IMR-90 (cell line): Measurements from ENCODE around the gene COG8. TPM values are rescaled to one million over a fixed set of nuclear protein-coding genes. Genes with fewer than 3 reads are reported as not detected.

Source experiments
- ATAC-seq: fragments of 200-7000 bp; cut with Tn5 transposase; 2 replicates; pipeline ENCODE4 v1.9.1; 2020; ENCODE audit warnings: low read depth, mild to moderate bottlenecking, moderate library complexity
- BruUV-seq: library from RNA; stranded (reverse); fragments of 400-500 nt; replicated peaks from 2 replicates; lab custom pipeline; 2021; lab: Mats Ljungman, UMichigan
- CTCF ChIA-PET: fragments of 300-600 bp; formaldehyde crosslinking; extraction: SDS; loops from one replicate; lab custom pipeline; 2021; ENCODE audit warnings: antibody characterized with exemption; lab: Yijun Ruan, JAX
- POLR2A ChIA-PET: fragments of 300-600 bp; sonication (Branson Sonifier 250); formaldehyde crosslinking; loops from one replicate; lab custom pipeline; 2022; ENCODE audit warnings: antibody characterized with exemption; ENCODE audit not compliant: unreplicated experiment; lab: Charles Lee
- DNase-seq: peaks from one replicate; pipeline ENCODE4 v3.0.0; 2013
- H2AFZ ChIP-seq: replicated peaks from 2 replicates; pipeline ENCODE3; 2013; ENCODE audit warnings: low read length, mild to moderate bottlenecking; ENCODE audit not compliant: poor library complexity
- H2AK5ac ChIP-seq: 2 replicates; pipeline ENCODE4 v1.6.1; 2013; ENCODE audit warnings: low read depth, low read length, inconsistent platforms
- H2AK9ac ChIP-seq: replicated peaks from 2 replicates; pipeline ENCODE3; 2013; ENCODE audit warnings: mild to moderate bottlenecking, low read depth, low read length, moderate library complexity; ENCODE audit not compliant: poor library complexity
- H2BK120ac ChIP-seq: 2 replicates; pipeline ENCODE4 v1.6.1; 2013; ENCODE audit warnings: low read depth, low read length, inconsistent platforms
- H2BK15ac ChIP-seq: 3 replicates; pipeline ENCODE4 v1.6.1; 2013; ENCODE audit warnings: low read depth, low read length, inconsistent platforms
- H2BK20ac ChIP-seq: 2 replicates; pipeline ENCODE4 v1.6.1; 2013; ENCODE audit warnings: low read depth, mild to moderate bottlenecking, inconsistent platforms, low read length, moderate library complexity
- H2BK5ac ChIP-seq: 2 replicates; pipeline ENCODE4 v1.6.1; 2013; ENCODE audit warnings: mild to moderate bottlenecking, low read depth, low read length, inconsistent platforms; ENCODE audit not compliant: poor library complexity, severe bottlenecking
- H3K14ac ChIP-seq: replicated peaks from 2 replicates; pipeline ENCODE4 v1.6.1; 2013; ENCODE audit warnings: low read depth, low read length, inconsistent platforms
- H3K18ac ChIP-seq: 2 replicates; pipeline ENCODE4 v1.6.1; 2013; ENCODE audit warnings: low read depth, low read length, control low read depth
- H3K23ac ChIP-seq: 2 replicates; pipeline ENCODE4 v1.6.1; 2013; ENCODE audit warnings: low read depth, low read length, inconsistent platforms
- H3K27ac ChIP-seq: 2 replicates; pipeline ENCODE4 v1.5.1; 2013; ENCODE audit warnings: mild to moderate bottlenecking, control low read depth, low read length; ENCODE audit not compliant: insufficient read depth
- H3K27me3 ChIP-seq: 2 replicates; pipeline ENCODE4 v1.6.1; 2013; ENCODE audit warnings: low read length; ENCODE audit not compliant: control insufficient read depth, insufficient read depth
- H3K36me3 ChIP-seq: 2 replicates; pipeline ENCODE4 v1.6.1; 2013; ENCODE audit warnings: low read length, mixed read lengths; ENCODE audit not compliant: control insufficient read depth, insufficient read depth
- H3K4ac ChIP-seq: 2 replicates; pipeline ENCODE4 v1.6.1; 2013; ENCODE audit warnings: low read depth, low read length, inconsistent platforms
- H3K4me1 ChIP-seq: 2 replicates; pipeline ENCODE4 v1.6.1; 2013; ENCODE audit warnings: low read length, mixed read lengths; ENCODE audit not compliant: control insufficient read depth, insufficient read depth
- H3K4me2 ChIP-seq: 2 replicates; pipeline ENCODE4 v1.6.1; 2013; ENCODE audit warnings: low read depth, mild to moderate bottlenecking, control low read depth, low read length, moderate library complexity
- H3K4me3 ChIP-seq: 2 replicates; pipeline ENCODE4 v1.5.1; 2013; ENCODE audit warnings: low read depth, mild to moderate bottlenecking, control low read depth, low read length, moderate library complexity; ENCODE audit not compliant: insufficient read depth
- H3K56ac ChIP-seq: 2 replicates; pipeline ENCODE4 v1.6.1; 2013; ENCODE audit warnings: low read length, inconsistent platforms; ENCODE audit not compliant: insufficient read depth; ENCODE audit errors: extremely low read depth
- H3K79me1 ChIP-seq, 2 experiments: 2 replicates each; pipeline ENCODE4 v1.6.1; 2013; ENCODE audit warnings: low read length in 2 of 2, inconsistent platforms in 1 of 2, low read depth in 1 of 2
- H3K9ac ChIP-seq: 2 replicates; pipeline ENCODE4 v1.6.1; 2013; ENCODE audit warnings: low read depth, low read length, control low read depth
- H3K9me1 ChIP-seq: 2 replicates; pipeline ENCODE4 v1.6.1; 2013; ENCODE audit warnings: low read length, inconsistent platforms; ENCODE audit not compliant: insufficient read depth
- H3K9me3 ChIP-seq: 2 replicates; pipeline ENCODE4 v1.6.1; 2013; ENCODE audit warnings: low read length; ENCODE audit not compliant: control insufficient read depth, insufficient read depth
- H4K20me1 ChIP-seq: 2 replicates; pipeline ENCODE4 v1.6.1; 2013; ENCODE audit warnings: low read length, inconsistent platforms; ENCODE audit not compliant: insufficient read depth
- H4K5ac ChIP-seq: 2 replicates; pipeline ENCODE4 v1.6.1; 2013; ENCODE audit warnings: mild to moderate bottlenecking, low read depth, low read length, control low read depth
- H4K8ac ChIP-seq, 2 experiments: 2 replicates each; pipeline ENCODE4 v1.6.1; 2013; ENCODE audit warnings: low read depth in 2 of 2, low read length in 2 of 2, control low read depth in 1 of 2, inconsistent platforms in 1 of 2
- H4K91ac ChIP-seq: 2 replicates; pipeline ENCODE4 v1.6.1; 2013; ENCODE audit warnings: low read depth, low read length, inconsistent platforms; ENCODE audit not compliant: insufficient read depth
- BHLHE40 ChIP-seq: fragments of 150-350 bp; IDR thresholded peaks from 2 replicates; pipeline ENCODE4 v1.6.1; 2016; ENCODE audit warnings: mild to moderate bottlenecking, low read depth, low read length
- CHD1 ChIP-seq: IDR thresholded peaks from 2 replicates; pipeline ENCODE4 v1.6.1; 2012; ENCODE audit warnings: low read depth, low read length, improper control_type of control experiment
- MAZ ChIP-seq: IDR thresholded peaks from 2 replicates; pipeline ENCODE4 v1.6.1; 2012; ENCODE audit warnings: low read depth, mild to moderate bottlenecking, low read length, improper control_type of control experiment, moderate library complexity, borderline replicate concordance
- NFE2L2 ChIP-seq: fragments of 150-350 bp; IDR thresholded peaks from 2 replicates; pipeline ENCODE4 v1.6.1; 2016; ENCODE audit warnings: low read depth, mild to moderate bottlenecking, low read length
- POLR2A ChIP-seq: IDR thresholded peaks from 2 replicates; pipeline ENCODE4 v1.6.1; 2012; ENCODE audit warnings: mild to moderate bottlenecking, low read depth, low read length
- RAD21 ChIP-seq: IDR thresholded peaks from 2 replicates; pipeline ENCODE4 v1.6.1; 2012; ENCODE audit warnings: low read length, improper control_type of control experiment
- RFX5 ChIP-seq: IDR thresholded peaks from 2 replicates; pipeline ENCODE4 v1.8.0; 2012; ENCODE audit warnings: low read depth, mild to moderate bottlenecking, low read length, moderate library complexity
- SMC3 ChIP-seq: fragments of 150-350 bp; IDR thresholded peaks from 2 replicates; pipeline ENCODE4 v1.6.1; 2016; ENCODE audit warnings: low read depth, mild to moderate bottlenecking, antibody characterized with exemption, low read length, moderate library complexity
- WGBS, 2 experiments: methylation state at CpG; one replicate each; pipeline versions ENCODE4 v1.1.5 to v1.1.7; 2013; ENCODE audit warnings: missing lambda C conversion rate in 2 of 2; ENCODE audit not compliant: insufficient read length in 1 of 2; ENCODE audit errors: extremely low coverage in 2 of 2; 5-methylcytosine and 5-hydroxymethylcytosine counted together
- dilution Hi-C: fragments of 300-500 bp; cut with HindIII; formaldehyde crosslinking; loops from one replicate; pipeline ENCODE4 v1.14.3; 2018; ENCODE audit warnings: low sequenced_read_pairs; ENCODE audit not compliant: unreplicated experiment
- in situ Hi-C: fragments of 300-500 bp; cut with MboI; formaldehyde crosslinking; loops from 3 replicates; pipeline ENCODE4 v1.14.3; 2019; ENCODE audit warnings: low sequenced_read_pairs, inconsistent platforms, mixed read lengths
- intact Hi-C: fragments of 100-400 bp; cut with micrococcal nuclease; formaldehyde crosslinking; loops from 2 replicates; pipeline ENCODE4 v1.10.0; 2022
- polyA plus RNA-seq, 3 experiments: library from polyadenylated mRNA; depleted of rRNA; stranded (reverse); fragments of >200 nt; gene quantifications; 2 replicates each; pipeline ENCODE4 v1.2.3, GENCODE V29; 2012; ENCODE audit warnings: low replicate concordance in 1 of 3
- total RNA-seq: library from RNA; depleted of rRNA; stranded (reverse); fragments of >200 nt; gene quantifications from 2 replicates; pipeline ENCODE4 v1.2.3, GENCODE V29; 2012
- TF ChIP-seq, protein P1 (sequence below): fragments of 150-350 bp; IDR thresholded peaks from 2 replicates; pipeline ENCODE4 v1.6.1; 2016; ENCODE audit warnings: low read depth, mild to moderate bottlenecking, low read length, moderate library complexity, borderline replicate concordance
- TF ChIP-seq, protein P2 (sequence below): fragments of 150-350 bp; IDR thresholded peaks from 2 replicates; pipeline ENCODE4 v1.6.1; 2017; ENCODE audit warnings: mild to moderate bottlenecking, antibody characterized with exemption, low read length, low read depth

COG8 gene
- total and polyA plus RNA-seq, 2 of the 4 experiments (the other 2 are of a cell fraction), result 23.4 to 26.2 TPM

DNA sequence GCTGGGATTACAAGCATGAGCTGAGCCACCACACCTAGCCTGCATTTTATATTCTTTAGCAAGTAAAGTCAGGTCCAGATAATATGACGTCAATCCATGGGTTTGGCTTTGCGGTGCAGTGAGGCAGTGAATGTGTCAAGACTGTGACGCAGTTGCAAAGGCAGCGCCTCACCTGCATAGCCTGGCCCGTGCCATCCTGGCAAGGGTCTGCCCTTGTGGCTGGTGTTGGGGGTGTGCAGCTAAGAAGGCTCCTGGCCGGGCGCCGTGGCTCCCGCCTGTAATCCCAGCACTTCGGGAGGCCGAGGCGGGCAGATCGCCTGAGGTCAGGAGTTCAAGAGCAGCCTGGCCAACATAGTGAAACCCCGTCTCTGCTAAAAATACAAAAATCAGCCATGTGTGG is 15.9 kb downstream of the COG8 start:
- Histone ChIP-seq H3K27me3 (no peaks in the 10 kb centered on the region), H3K9me1 (peaks cover 13% of the 10 kb centered on the region), H3K27ac (no peak overlapping the region), H3K79me1 (peaks cover 34 to 83% of the 10 kb centered on the region in 2 experiments), H4K8ac (no peak overlapping the region), H3K4me2 (no peak overlapping the region), H2AK5ac (no peak overlapping the region), H2BK5ac (no peak overlapping the region), H2BK120ac (no peak overlapping the region), H3K4ac (no peak overlapping the region), H2BK20ac (no peak overlapping the region), H2AFZ (no peak overlapping the region), H3K9me3 (no peaks in the 10 kb centered on the region), H3K23ac (no peak overlapping the region), H3K9ac (no peak overlapping the region), H4K5ac (no peak overlapping the region), H3K4me1 (peaks cover 2% of the 10 kb centered on the region), H3K14ac (no peak overlapping the region), H2AK9ac (peak overlapping the region; percentile 13), H4K91ac (no peak overlapping the region), H4K20me1 (peaks cover 58% of the 10 kb centered on the region), H3K4me3 (no peak overlapping the region), H3K18ac (no peak overlapping the region), H3K36me3 (peaks cover 75% of the 10 kb centered on the region), H2BK15ac (no peak overlapping the region), H3K56ac (no peak overlapping the region)
- dilution Hi-C loops, result no loop called here
- DNase-seq (no peak), ATAC-seq (no peak)
- TF ChIP-seq RAD21, result no peak
- no peak for TF ChIP-seq MAZ
- TF ChIP-seq SMC3, result no peak
- no peak for TF ChIP-seq CHD1
- no peak for TF ChIP-seq RFX5
- TF ChIP-seq, protein P1, sequence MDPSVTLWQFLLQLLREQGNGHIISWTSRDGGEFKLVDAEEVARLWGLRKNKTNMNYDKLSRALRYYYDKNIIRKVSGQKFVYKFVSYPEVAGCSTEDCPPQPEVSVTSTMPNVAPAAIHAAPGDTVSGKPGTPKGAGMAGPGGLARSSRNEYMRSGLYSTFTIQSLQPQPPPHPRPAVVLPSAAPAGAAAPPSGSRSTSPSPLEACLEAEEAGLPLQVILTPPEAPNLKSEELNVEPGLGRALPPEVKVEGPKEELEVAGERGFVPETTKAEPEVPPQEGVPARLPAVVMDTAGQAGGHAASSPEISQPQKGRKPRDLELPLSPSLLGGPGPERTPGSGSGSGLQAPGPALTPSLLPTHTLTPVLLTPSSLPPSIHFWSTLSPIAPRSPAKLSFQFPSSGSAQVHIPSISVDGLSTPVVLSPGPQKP, result no peak
- TF ChIP-seq POLR2A, result no peak
- no peak for TF ChIP-seq NFE2L2
- TF ChIP-seq, protein P2, sequence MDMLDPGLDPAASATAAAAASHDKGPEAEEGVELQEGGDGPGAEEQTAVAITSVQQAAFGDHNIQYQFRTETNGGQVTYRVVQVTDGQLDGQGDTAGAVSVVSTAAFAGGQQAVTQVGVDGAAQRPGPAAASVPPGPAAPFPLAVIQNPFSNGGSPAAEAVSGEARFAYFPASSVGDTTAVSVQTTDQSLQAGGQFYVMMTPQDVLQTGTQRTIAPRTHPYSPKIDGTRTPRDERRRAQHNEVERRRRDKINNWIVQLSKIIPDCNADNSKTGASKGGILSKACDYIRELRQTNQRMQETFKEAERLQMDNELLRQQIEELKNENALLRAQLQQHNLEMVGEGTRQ, result no peak
- TF ChIP-seq BHLHE40, result no peak
- ChIA-PET POLR2A (no interaction called here), CTCF (no interaction called here)
- intact Hi-C loops, result no loop called here
- 97% methylated on average over 7 of the region's 14 CpGs; no CpG with 5 or more reads in 1 of the 2 experiments for WGBS, 2 experiments
- in situ Hi-C loops, result no loop called here
- BruUV-seq, result no TSS peak
